NCI-H2029 (cell line): Measurements from ENCODE around the gene HIGD1B.
"Not testable (repeated sequence)": the region's sequence is repeated elsewhere in the genome, so short reads cannot be mapped to it uniquely, and the experiment has no call there.

Experiments
- DNase-seq: peaks from one replicate; lab custom pipeline; 2025; lab: John Stamatoyannopoulos, UW

Gene HIGD1B

DNA sequence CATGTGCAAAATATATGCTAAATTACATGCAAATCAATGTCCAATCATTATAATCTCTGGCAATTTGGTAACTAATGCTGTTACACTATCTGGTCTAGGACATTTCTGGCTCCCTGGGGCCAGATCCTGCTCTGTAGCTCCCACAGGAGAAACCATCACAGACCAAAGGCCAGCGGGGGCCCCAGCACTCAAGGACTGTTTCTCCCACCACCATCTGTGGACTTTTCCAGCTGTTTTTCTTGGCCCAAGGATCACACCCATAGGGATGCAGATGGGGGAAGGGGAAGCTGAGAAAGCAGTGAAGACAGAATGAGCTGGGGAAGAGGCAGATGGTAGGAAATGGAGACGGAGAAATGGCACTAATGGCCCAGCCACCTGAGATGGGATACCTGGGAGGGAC, at the start of gene HIGD1B:
HIGD1B (plus strand) TSS at position 298 of the 400 bp plus-strand sequence. CDS start 270 bp downstream, outside the sequence.
- no peak for DNase-seq

GRCh38 chr17:44798356-44798755, 49.3 kb upstream of the HIGD1B start:
- no peak for DNase-seq

DNA sequence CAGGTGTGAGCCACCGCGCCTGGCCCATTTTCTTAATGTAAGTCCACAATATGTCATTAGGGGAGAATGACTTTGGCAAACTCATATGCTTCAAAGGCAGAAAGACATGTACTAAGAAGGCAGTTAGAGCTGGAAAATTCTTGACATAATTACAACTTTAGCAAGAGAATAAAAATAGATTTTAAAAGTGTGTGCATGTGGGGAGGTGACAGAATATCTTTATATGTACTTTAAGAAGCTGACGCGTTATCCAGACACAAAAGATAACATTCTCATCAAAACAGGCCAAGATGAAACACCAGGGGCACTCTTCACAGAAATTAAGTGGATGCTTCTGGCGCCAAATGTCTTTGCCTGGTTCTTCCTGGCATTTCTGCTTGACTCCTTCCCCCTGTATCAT, 45.8 kb upstream of the HIGD1B start:
- no peak for DNase-seq

GRCh38 chr17:44804302-44805089, 43.2 kb upstream of the HIGD1B start:
- DNase-seq = no peak

DNA sequence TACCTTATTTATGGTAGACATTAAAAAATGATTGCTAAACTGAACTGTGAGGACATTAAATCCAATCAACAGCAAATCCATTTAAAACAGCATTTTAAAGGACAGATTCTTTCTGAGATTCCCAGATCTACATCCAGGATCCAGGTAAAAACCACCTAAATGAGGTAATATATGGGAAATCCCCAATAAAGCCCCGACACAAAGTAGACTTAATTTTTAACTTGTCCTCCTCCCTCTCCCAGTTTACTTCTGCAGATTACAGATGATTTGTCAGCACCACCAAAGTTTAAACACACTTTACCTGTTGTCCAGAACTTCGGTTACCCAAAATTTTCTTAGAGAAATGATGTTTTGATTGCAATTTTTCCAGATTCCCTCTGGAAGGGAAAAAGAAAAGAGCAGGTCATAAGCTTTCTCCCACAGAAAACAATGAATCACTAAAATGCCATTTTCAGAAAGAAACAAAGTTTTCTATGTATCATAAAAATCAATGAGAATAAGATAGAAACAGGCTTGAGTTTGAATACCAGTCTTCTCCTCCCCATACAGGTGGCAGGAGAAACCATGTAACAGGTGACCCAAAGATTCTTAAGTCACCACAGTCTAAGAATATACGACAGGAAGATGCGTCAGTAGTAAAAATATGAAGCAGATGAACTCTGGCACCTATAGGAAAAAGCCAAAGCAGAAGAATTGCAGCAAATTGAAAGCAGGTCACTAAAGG, 40.4 kb upstream of the HIGD1B start:
- no peak for DNase-seq

DNA sequence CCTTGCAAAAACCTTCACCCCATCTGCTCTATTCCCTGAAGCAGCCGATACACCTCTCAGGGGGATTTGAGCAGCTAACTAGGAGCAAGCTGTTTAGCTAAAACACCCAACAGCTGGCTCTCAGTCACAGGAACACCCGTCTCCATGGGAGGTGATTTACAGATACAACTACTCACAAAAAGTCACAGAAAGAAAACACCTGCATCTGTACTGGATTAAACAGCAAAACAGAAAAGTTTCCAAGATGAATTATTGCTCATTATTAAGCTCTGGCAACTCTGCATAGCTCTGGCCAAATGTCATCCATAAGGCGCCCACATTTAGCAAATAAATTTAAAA, 39.9 kb upstream of the HIGD1B start:
- no peak for DNase-seq

GRCh38 chr17:44808156-44808555, 39.5 kb upstream of the HIGD1B start:
- no peak for DNase-seq

GRCh38 chr17:44808656-44809388, 38.9 kb upstream of the HIGD1B start:
- DNase-seq = not testable (repeated sequence)

DNA sequence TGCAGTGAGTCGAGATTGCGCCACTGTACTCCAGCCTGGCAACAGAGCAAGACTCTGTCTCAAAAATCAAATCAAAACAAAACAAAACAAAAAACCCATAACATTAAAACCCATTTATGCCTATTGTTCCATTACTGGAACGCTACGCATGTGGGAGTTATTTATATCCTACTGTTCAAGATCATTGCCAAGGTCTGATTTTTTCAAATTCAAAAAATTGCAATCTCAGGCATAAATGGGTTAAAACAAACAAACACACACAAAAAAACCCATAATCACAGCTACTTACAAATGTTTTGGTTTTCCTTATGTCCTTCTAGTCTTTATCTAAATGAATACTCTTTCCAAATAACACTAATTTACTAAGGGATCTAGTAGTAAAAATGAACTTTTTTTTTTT, 35.4 kb upstream of the HIGD1B start:
- DNase-seq = no peak

DNA sequence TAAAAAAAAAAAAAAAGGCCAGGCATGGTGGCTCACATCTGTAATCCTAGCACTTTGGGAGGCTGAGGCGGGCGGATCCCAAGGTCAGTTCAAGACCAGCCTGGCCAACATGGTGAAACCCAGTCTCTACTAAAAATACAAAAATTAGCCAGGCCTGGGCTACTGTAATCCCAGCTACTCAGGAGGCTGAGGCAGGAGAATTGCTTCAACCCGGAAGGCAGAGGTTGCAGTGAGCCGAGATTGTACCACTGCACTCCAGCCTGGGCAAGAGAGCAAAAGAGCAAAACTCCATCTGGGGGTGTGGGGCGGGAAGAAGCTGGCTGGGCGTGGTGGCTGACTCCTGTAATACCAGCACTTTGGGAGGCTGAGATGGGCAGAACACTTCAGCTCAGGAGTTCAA, 29.2 kb upstream of the HIGD1B start:
- not testable (repeated sequence) for DNase-seq

- peak; percentile 82 for DNase-seq
Observed at GRCh38 chr17:44820631-44821212, 27.0 kb upstream of the HIGD1B start.

GRCh38 chr17:44825236-44825635, 22.4 kb upstream of the HIGD1B start:
- not testable (repeated sequence) for DNase-seq

DNA sequence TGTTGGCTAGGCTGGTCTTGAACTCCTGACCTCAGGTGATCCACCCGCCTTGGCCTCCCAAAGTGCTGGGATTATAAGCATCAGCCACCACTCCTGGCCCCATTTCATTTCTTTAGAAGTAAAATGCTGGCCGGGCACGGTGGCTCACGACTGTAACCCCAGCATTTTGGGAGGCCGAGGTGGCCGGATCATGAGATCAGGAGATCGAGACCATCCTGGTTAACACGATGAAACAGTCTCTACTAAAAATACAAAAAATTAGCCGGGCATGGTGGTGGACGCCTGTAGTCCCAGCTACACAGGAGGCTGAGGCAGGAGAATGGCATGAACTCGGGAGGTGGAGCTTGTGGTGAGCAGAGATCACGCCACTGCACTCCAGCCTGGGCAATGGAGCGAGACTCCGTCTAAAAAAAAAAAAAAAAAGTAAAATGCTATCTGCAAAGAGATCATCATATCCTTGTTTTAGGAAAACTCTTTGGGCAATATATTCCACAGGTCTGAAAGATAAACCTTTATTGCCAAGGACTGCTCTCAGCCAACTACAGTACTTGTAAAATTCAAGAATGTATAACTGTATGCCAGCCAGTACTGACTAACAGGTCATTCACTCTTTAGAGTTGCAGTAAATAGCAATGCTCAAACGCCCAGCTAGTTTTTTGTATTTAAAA, 21.4 kb upstream of the HIGD1B start:
- DNase-seq = no peak

- no peak for DNase-seq
Observed at GRCh38 chr17:44827863-44828262, 19.8 kb upstream of the HIGD1B start.

DNA sequence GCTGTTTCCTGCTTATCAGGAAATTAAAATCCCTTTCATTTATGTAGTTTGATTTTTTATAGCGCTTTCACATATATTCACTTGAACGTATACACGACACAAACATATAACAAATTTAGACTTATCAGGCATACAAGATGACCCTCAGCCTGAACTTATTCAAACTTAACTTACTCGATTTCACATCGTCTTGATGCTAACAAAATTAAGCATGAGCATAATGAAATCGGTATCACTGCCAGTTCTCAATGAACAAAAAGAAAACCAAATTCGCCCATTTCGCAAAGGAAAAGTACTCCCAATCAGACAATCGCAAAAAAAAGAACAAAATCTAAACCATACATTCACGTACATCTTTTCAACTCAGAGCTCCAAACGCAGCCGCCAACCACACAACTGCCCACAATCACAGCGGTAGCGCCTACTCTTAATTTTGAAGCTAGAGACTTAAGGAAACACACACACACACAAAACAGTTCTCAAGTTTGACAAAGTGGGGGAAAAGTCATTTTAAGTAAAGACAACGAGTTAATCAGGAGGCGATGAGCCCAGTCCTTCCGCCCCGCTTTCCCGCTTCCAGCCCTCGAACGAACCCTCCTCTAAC, 18.7 kb upstream of the HIGD1B start:
- no peak for DNase-seq

GRCh38 chr17:44829523-44830358, 17.9 kb upstream of the HIGD1B start, which contains the start of gene GJC1:
Gene GJC1, minus strand, starts transcription at chr17:44830287. Its CDS starts 24,470 bp downstream, at chr17:44805817.
- no peak for DNase-seq

DNA sequence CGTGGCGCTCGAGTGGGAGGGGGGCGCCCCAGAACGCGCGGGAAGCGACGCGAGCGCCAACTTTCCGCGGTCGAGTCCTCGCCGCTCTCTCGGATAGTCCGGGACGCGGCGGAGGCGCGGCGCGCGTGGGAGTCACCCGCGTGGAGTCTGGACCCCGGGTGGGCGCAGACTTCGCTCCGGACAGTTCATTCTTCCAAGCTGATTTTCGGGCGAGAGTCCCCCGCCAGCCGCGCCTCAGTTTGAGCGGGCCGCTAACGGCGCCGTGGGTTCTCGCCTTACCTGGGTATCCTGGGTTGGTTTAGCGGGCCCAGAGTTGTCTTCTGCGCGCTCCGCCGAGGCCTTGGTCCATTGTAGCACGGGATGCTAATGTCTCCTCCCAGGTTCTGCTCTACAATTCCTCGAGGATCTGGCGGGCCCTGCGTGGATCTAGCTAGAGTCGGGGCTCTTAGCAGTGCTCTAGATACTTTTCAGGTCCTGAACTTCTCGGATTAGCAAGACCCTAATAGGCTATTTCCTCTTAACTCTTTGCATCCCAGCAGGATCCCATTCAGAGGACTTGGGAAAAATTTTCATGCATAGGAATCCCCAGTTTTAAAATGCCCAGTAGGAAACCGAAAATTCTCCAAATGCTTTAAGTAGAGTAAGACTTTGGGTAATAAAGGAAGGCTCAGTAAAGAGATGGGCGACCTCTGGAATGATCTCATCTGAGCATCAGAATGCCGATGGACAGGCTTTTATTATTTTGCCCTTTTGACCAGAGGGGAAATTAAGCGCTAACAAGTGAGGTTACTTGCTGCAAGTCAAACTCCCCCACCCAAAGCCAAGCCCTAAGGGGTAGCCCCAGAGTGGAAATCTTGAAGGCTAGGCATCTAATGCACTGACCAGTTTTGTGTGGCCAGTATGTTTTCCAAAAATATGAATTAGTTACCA, 17.1 kb upstream of the HIGD1B start:
- DNase-seq = no peak

- no peak for DNase-seq
Observed at GRCh38 chr17:44831371-44831770, 16.3 kb upstream of the HIGD1B start.

- DNase-seq = no peak
Observed at GRCh38 chr17:44832805-44833204, 14.9 kb upstream of the HIGD1B start.
